Measurements from ENCODE around the gene NEU3.

- TF ChIP-seq POLR2A (IDR thresholded peaks at IDR 0.05; ENCODE audit: low read depth, low read length), result no peak
- TF ChIP-seq, protein P1, sequence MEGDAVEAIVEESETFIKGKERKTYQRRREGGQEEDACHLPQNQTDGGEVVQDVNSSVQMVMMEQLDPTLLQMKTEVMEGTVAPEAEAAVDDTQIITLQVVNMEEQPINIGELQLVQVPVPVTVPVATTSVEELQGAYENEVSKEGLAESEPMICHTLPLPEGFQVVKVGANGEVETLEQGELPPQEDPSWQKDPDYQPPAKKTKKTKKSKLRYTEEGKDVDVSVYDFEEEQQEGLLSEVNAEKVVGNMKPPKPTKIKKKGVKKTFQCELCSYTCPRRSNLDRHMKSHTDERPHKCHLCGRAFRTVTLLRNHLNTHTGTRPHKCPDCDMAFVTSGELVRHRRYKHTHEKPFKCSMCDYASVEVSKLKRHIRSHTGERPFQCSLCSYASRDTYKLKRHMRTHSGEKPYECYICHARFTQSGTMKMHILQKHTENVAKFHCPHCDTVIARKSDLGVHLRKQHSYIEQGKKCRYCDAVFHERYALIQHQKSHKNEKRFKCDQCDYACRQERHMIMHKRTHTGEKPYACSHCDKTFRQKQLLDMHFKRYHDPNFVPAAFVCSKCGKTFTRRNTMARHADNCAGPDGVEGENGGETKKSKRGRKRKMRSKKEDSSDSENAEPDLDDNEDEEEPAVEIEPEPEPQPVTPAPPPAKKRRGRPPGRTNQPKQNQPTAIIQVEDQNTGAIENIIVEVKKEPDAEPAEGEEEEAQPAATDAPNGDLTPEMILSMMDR (conservative IDR thresholded peaks at IDR 0.05; ENCODE audit: low read depth, low read length), result no peak
- no peak for TF ChIP-seq SMC3 (IDR thresholded peaks at IDR 0.05; ENCODE audit: low read depth, low read length)
- TF ChIP-seq CEBPB (IDR thresholded peaks at IDR 0.05; ENCODE audit: low read depth, low read length), result no peak
- no peak for TF ChIP-seq RCOR1 (IDR thresholded peaks at IDR 0.05; ENCODE audit: insufficient replicate concordance, low read length)
- TF ChIP-seq MXI1 (IDR thresholded peaks at IDR 0.05; ENCODE audit: borderline replicate concordance, low read depth, low read length), result no peak
- TF ChIP-seq RAD21 (IDR thresholded peaks at IDR 0.05; ENCODE audit: low read length), result no peak
- TF ChIP-seq FOS (IDR thresholded peaks at IDR 0.05; ENCODE audit: low read depth, low read length), result no peak
- TF ChIP-seq RFX5 (IDR thresholded peaks at IDR 0.05; ENCODE audit: low read depth, low read length), result no peak
- no peak for TF ChIP-seq CHD1 (IDR thresholded peaks at IDR 0.05; ENCODE audit: low read depth, low read length)
- no peak for TF ChIP-seq USF2 (IDR thresholded peaks at IDR 0.05; ENCODE audit: low read depth, low read length)
- TF ChIP-seq, protein P2, sequence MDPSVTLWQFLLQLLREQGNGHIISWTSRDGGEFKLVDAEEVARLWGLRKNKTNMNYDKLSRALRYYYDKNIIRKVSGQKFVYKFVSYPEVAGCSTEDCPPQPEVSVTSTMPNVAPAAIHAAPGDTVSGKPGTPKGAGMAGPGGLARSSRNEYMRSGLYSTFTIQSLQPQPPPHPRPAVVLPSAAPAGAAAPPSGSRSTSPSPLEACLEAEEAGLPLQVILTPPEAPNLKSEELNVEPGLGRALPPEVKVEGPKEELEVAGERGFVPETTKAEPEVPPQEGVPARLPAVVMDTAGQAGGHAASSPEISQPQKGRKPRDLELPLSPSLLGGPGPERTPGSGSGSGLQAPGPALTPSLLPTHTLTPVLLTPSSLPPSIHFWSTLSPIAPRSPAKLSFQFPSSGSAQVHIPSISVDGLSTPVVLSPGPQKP (IDR thresholded peaks at IDR 0.05; ENCODE audit: borderline replicate concordance, low read depth, low read length), result no peak
- TF ChIP-seq MAZ (IDR thresholded peaks at IDR 0.05; ENCODE audit: borderline replicate concordance, low read depth, low read length), result no peak
- TF ChIP-seq MAFK (IDR thresholded peaks at IDR 0.05; ENCODE audit: low read depth, low read length), result no peak
These were observed 38.3 kb upstream of the NEU3 start for GRCh38 chr11:74950374-74950969.
